ENCODE data around the gene NISCH. TPM values are rescaled to one million over a fixed set of nuclear protein-coding genes. Genes with fewer than 3 reads are reported as not detected.

NISCH gene
- total RNA-seq, 1 experiment from 2014 or later: 72.8 TPM

- no peak for TF ChIP-seq ZNF274 (IDR thresholded peaks at IDR 0.05; ENCODE audit: low read depth, low read length)
- TF ChIP-seq ZBTB33 (IDR thresholded peaks at IDR 0.05; ENCODE audit: extremely low read depth, insufficient replicate concordance, low read length): no peak
- no peak for TF ChIP-seq CTCF (IDR thresholded peaks at IDR 0.05 in 2 of 3, conservative IDR thresholded peaks at IDR 0.05 in 1 of 3; ENCODE audit: borderline replicate concordance in 1 of 3, insufficient read depth in 1 of 3, low read depth in 2 of 3, low read length in 2 of 3)
- TF ChIP-seq SP1 (IDR thresholded peaks at IDR 0.05; ENCODE audit: low read depth): no peak
- TF ChIP-seq TCF7L2 (IDR thresholded peaks at IDR 0.05; ENCODE audit: borderline replicate concordance, extremely low read depth, insufficient read depth, insufficient read length): no peak
- no peak for TF ChIP-seq ATF3 (IDR thresholded peaks at IDR 0.05)
- no peak for TF ChIP-seq EZH2phosphoT487 (IDR thresholded peaks at IDR 0.05; ENCODE audit: borderline replicate concordance)
- TF ChIP-seq YY1 (IDR thresholded peaks at IDR 0.05; ENCODE audit: extremely low read depth, insufficient replicate concordance, low read depth, low read length): no peak
- no peak for TF ChIP-seq FOSL1 (IDR thresholded peaks at IDR 0.05; ENCODE audit: low read depth)
- TF ChIP-seq JUND (IDR thresholded peaks at IDR 0.05): no peak
- no peak for TF ChIP-seq SRF (IDR thresholded peaks at IDR 0.05; ENCODE audit: low read depth)
- TF ChIP-seq EZH2 (IDR thresholded peaks at IDR 0.05): no peak
- TF ChIP-seq MAX (IDR thresholded peaks at IDR 0.05): no peak
- TF ChIP-seq POLR2AphosphoS5 (IDR thresholded peaks at IDR 0.05; ENCODE audit: low read depth, low read length): no peak; the same call in 1 of the 2 replicates
- no peak for TF ChIP-seq RAD21 (IDR thresholded peaks at IDR 0.05; ENCODE audit: low read depth)
- TF ChIP-seq POLR2A (IDR thresholded peaks at IDR 0.05; ENCODE audit: borderline replicate concordance, extremely low read depth, insufficient read depth, insufficient read length): no peak
- TF ChIP-seq ZFX (IDR thresholded peaks at IDR 0.05): no peak
- no peak for TF ChIP-seq ELF1 (IDR thresholded peaks at IDR 0.05; ENCODE audit: borderline replicate concordance, low read depth)
- CTCF ChIA-PET: no interaction called here
- Histone ChIP-seq H3K79me2 (ENCODE audit: insufficient read depth, low read length) (peaks cover 29% of the 10 kb centered on the region), H3K4me1 (ENCODE audit: control insufficient read depth in 1 of 2, insufficient read depth in 2 of 2, low read length in 2 of 2) (peaks cover 7 to 26% of the 10 kb centered on the region in 2 experiments; a peak in 3 of 4 replicates), H3K9me2 (ENCODE audit: insufficient read depth) (no peaks in the 10 kb centered on the region), H3K9me3 (ENCODE audit: control insufficient read depth in 1 of 2, insufficient read depth in 1 of 2, low read depth in 1 of 2, low read length in 2 of 2) (no peaks in the 10 kb centered on the region), H3K4me3 (replicated peaks in 1 of 2; ENCODE audit: low read depth in 1 of 2, low read length in 2 of 2) (no peak overlapping the region), H3K27me3 (ENCODE audit: insufficient read depth, low read length) (no peaks in the 10 kb centered on the region), H2AFZ (ENCODE audit: low read depth, low read length, poor library complexity, severe bottlenecking) (no peak overlapping the region), H4K20me1 (ENCODE audit: insufficient read depth) (no peaks in the 10 kb centered on the region), H3K4me2 (ENCODE audit: low read length) (no peak overlapping the region), H3K27ac (ENCODE audit: low read depth, low read length) (no peak overlapping the region), H3K9ac (ENCODE audit: low read length) (no peak overlapping the region), H3K36me3 (ENCODE audit: control insufficient read depth in 1 of 2, insufficient read depth in 2 of 2, low read length in 2 of 2) (peaks cover 11 to 17% of the 10 kb centered on the region in 2 experiments)
- BruUV-seq (replicated peaks): no TSS peak
- intact Hi-C loops (cut with micrococcal nuclease): no loop called here
- ATAC-seq: no peak
- DNase-seq (ENCODE audit: low read depth, low spot score): no peak
- POLR2A ChIA-PET: no interaction called here
- RAD21 ChIA-PET (ENCODE audit: low non-redundant PET in 1 of 2, low total read pairs in 2 of 2, uncharacterized antibody in 2 of 2, unreplicated experiment in 2 of 2): no interaction called here
These were observed 74.3 kb downstream of the NISCH start for GRCh38 chr3:52529376-52530333.

All from HCT116 (cell line).